HG03571 (cell line): ENCODE data around the gene CLEC19A.

Experiments
- ATAC-seq: cut with Tn5 transposase; IDR thresholded peaks from one replicate; pipeline ENCODE4 v1.9.1; 2021; ENCODE audit not compliant: unreplicated experiment

The CLEC19A gene

DNA sequence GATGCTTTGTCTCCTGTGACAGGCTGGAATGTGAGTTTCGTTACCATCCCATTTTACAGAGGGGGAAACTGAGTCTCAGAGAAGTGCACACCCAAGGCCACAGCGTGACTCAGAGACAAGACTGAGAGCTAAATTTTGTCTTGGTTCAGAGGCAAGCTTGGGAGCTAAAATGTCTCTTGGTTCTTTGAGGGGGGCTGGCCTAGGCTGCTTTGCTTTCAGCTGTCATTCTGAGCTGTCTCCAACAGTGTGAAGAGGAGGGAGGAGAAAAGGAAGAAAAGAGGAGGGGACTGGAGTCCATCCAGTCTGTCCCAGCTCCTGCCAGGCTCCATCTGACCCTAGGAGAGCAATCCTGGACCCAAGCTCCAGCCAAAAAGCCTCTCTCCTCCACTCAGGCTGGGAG is at the start of gene CLEC19A:
Gene CLEC19A, plus strand, starts transcription at position 301 of the 400 bp plus-strand sequence. CDS start 121 bp downstream, outside the sequence.
- ATAC-seq = no peak

DNA sequence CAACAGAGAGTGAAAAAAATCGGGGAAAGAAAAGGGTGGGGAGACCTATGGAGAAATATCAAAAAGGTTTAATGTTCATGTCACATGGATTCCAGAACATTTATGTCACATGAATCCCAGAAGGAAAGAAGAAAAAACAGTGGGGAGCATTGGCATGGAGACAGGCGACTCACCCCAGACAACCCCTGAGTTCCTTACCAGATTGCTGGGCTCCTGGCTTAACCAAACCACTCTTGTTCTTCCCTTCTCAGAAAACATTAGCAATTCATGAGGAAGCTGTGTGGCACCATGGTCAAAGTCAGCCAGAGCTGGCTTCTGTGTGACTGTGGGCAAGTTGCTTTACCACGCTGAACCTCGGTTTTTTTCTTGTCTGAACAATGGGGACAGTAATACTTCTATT is 49.6 kb upstream of the CLEC19A start:
- ATAC-seq = no peak

DNA sequence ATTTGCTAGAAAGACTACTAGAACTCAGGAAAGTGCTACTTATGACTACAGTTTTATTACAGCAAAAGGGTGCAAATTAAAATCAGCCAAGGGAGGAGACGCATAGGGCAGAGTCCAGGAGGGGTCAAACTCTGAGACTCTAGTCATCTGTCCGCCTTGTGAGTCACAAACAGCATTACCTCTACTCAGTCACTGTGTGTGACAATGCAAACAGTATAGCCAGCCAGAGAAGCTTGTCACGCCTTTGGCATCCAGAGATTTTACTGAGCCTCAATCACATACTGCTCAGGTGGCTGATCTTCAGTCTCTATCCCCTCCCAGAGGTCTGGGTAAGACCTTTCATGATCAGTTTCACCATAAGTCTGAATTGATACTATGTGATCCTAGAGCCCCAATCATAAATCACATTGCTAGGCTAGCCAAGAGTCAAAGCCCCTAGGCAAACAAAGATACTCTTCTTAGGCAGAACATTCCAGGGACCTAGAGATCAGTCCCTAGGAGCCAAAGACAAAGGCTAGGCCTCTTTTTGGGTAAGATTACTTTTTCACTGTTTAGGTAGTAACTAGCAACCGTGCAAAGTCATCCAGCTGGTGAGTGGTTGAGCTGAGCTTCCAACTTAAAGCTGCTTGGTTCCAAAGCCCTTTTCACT is 48.8 kb upstream of the CLEC19A start:
- ATAC-seq = no peak

DNA sequence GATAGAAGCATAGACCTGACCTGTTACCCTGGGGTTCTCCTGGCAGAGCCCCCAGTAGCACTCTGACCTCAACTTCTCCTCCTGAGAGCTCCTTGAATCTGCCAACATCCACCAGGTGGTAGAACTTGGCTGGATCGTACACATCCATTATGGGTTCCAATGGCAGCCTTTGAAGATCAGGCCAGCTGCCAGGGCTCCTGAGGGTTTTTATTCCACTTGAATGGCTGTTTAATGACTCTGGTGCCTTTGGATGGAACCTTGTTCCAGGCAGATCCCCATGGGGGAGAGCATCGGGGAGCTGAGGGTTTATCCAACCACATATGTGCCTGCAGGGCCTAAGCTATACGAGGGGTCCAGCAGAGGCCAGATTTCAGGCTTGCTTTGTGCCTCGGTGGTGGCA is 47.1 kb upstream of the CLEC19A start:
- ATAC-seq = no peak

DNA sequence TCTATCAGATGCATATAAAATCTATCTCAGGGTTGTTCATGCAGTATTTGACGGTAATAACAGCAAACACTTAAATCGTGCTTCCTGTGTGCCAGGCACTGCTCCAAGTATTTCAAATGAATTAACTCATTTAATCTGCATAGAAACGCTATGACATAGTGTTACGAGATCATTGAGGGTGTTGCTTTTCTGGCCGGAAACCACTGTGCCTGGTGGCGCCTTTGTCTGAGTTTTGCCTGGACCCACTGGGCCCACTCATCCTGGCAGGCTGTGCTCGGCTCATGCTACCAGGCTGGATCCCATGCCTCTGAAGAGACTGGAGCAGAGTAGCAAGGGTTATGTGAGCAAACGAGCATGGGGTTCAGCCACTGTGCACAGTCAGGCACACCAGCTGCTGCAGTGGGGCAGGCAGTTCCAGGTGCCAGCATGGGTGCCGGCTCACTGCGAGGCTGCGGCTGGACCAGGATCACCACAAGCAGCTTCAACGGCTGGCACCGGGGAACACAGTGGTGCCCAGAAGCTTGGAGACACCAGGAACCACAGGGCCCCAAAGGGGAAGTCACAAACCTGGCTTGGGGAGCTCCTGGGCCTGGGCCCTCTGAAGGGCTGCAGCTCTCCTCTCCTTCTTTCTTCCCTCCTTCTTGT is 45.9 kb upstream of the CLEC19A start:
- ATAC-seq = no peak

DNA sequence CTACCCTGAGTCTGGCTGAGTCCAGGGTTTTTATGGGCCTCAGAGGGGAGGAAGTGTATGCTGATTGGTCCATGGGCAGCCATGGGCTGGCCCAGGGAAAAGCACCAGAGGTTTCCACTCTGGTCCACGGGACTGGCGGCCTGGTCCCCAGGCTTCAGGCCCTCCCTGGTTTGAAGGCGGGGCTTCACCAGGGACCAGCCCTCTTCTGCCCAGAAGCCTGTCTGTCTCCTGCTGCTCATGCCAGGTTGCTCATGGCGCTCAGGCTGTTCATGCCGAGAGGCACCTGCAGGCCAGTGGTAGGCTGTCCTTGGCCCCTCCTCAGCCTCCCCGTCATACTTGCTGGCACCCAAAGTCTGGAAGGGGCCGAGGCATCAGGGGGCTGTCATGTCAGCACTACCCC is 45.0 kb upstream of the CLEC19A start:
- ATAC-seq = no peak

DNA sequence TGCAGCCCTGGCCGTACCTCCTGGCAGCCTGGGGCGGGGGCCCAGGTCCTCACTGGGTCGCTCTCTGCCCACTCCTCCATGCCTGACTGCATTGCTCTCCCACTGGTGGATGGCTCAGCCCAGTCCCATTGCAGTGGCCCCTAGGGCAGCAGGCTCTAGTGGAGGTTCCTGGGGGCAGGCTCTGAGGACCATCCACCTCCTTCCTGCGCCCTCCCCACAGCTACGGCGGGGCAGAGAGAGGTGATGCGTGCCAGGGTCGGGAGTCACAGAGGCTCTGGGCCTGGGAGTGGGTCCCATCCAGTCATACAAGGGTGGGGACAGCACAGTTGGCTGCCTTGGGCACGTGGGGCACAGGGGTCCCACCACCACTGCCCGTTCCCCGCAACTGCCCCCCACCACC is 44.0 kb upstream of the CLEC19A start:
- no peak for ATAC-seq

DNA sequence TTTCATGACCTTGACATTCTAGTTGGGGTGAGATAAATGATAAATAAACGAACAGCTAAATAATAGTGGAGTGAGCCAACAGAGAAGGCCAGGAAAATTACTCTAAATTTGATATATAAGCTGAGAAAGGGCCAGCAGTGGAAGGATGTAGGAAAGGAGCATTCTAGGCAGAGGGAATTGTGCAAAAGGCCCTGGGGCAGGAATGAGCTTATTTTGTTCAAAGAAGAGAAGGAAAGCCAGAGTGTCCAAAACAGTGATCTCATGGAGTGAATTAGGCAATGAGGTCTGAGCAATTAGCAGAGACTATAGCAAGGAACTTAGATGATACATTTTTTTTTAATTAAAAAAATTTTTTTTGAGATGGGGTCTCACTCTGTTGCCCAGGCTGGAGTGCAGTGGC is 43.3 kb upstream of the CLEC19A start:
- ATAC-seq = no peak

- no peak for ATAC-seq
Observed at GRCh38 chr16:19242987-19243575, 42.5 kb upstream of the CLEC19A start.

- no peak for ATAC-seq
Observed at GRCh38 chr16:19245326-19245925, 40.1 kb upstream of the CLEC19A start.

GRCh38 chr16:19252904-19253303 is 32.6 kb upstream of the CLEC19A start:
- no peak for ATAC-seq

- no peak for ATAC-seq
Observed at GRCh38 chr16:19254611-19255010, 30.9 kb upstream of the CLEC19A start.

- no peak for ATAC-seq
Observed at GRCh38 chr16:19264123-19264673, 21.3 kb upstream of the CLEC19A start.

DNA sequence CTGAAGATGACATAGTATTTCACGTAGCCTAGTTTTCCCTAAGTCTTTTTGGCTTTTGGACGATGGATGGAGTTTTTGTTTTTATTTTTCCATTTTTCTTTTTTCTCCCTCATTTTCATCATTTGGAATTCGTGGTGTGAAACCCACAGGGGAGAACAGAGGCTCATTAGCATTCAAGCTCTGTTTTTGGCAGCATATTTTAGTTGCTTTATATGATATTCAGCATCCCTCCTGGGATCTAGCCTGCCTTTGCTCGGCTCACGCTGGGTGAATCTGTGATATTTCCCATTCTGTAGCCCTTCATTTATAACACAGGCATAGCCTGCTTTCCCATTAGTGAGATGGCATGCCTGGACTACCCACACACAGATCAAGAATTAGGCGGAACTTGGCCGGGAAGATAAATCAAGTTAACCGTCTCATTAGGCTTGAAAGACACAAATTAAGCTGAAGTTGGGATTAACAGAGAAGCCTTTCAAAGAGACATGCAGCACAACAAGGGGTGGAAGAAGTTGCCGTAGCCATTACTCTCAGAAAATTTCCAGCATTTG is 20.1 kb upstream of the CLEC19A start:
- ATAC-seq = no peak

DNA sequence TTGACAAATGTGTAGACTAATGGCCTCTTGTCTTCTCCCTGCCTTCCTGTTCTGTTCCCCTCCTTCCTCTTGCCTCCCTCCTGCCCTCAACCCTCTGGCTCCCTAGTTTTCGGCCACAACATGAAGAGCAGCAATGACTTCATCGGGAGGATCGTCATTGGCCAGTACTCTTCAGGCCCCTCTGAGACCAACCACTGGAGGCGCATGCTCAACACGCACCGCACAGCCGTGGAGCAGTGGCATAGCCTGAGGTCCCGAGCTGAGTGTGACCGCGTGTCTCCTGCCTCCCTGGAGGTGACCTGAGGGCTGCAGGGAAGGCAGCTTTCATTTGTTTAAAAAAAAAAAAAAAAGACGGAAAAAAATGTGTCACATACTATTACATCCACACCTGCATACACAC is 18.8 kb upstream of the CLEC19A start:
- ATAC-seq = no peak

DNA sequence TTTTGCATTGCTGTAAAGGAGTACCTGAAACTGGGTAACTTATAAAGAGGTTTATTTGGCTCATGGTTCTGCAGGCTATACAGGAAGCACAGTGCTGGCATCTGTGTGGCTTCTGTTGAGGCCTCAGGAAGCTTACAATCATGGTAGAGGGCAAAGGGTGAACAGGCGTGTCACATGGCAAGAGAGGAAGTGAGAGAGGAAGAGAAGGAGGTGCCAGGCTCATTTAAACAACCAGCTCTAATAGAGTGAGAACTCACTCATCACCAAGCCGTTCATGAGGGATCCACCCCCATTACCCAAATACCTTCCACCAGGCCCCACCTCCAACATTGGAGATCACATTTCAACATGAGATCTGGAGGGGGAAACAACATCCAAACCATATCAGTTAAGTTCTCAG is 16.4 kb upstream of the CLEC19A start:
- no peak for ATAC-seq

DNA sequence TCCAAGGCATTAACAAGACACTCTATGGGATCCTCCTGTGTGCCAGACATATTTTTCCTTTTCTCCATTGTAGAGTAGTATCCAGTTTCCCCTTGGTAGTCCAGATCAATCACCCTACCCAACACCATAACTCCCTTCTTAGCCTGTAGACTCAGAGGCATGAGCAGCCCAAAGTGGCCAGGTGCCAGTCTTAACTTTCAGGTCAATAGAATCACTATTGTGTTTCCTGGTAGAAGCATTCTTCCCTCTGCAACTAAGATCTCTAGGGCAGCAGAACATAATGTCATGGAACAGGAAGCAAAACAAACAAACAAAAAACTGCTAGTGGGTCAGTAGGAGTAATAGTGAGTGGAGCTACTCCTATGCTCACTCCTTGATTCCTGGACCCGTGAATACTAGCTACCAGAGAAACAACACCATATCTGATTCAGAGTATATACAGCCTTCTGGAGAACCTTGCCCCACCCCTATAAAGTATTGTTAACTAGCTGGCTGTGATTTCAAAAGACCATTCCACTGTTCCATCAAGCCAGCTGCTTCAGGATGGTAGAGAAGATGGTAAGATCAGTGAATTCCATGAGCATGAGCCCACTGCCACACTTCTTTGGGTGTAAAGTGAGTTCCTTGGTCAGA is 11.2 kb upstream of the CLEC19A start:
- no peak for ATAC-seq

- ATAC-seq = no peak
Observed at GRCh38 chr16:19278403-19278802, 7.1 kb upstream of the CLEC19A start.

DNA sequence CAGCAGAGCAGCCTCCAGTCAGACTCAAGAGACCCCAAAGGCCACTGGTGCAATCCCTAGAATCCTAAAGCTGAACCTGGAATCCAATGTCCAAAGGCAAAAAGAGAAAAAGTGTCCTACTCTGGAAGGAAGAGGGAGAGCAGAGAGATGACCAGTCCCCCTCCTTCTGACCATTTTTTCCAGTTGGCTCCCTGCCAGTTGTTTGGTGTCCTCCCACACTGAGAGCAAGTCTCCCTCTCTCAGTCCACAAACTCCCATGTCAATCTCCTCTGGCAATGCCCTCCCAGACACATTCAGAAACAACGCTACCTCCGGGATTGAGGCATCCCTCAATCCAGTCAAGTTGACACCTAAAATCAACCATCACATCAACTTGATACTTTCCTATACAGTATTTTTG is 4.3 kb upstream of the CLEC19A start:
- no peak for ATAC-seq

DNA sequence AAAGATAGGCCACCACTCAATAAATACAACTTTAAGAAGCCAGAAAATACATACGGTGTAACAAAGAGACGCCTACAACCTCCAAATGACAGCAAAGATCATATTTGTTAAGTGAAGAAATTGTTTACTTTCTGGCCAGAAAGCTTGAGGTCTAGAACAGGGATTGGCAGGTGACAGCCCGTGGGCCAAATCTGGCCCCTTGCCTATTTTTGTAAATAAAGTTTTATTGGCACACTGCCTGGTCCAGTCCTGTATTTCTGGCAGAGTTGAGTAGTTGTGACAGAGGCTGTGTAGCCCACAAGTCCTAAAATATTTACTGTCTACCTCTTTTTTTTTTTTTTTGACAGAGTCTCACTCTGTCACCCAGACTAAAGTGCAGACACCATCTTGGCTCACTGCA is 3.4 kb upstream of the CLEC19A start:
- ATAC-seq = no peak

GRCh38 chr16:19283637-19284036 is 1.9 kb upstream of the CLEC19A start:
- ATAC-seq = no peak
